Upper lobe of left lung (tissue), 4 donors: ENCODE results near the gene SHQ1.

Source experiments
- CTCF ChIP-seq, 6 experiments: fragments of 450-650 bp in 4 of 6; fragments of 200-600 bp in 2 of 6; sonication (generic) in 2 of 6; IDR thresholded peaks; one replicate each; pipeline ENCODE4 v1.5.1; 2016 to 2019; ENCODE audit warnings: antibody characterized with exemption in 6 of 6
- EP300 ChIP-seq, 4 donors: sonication (generic); formaldehyde crosslinking; IDR thresholded peaks; one replicate each; pipeline ENCODE4 v1.5.1; 2017; ENCODE audit warnings: antibody characterized with exemption in 4 of 4, control low read depth in 2 of 4
- POLR2A ChIP-seq, 4 donors: fragments of 450-650 bp; IDR thresholded peaks; one replicate each; pipeline ENCODE4 v1.5.1; 2016 to 2017; ENCODE audit warnings: antibody characterized with exemption in 4 of 4, mild to moderate bottlenecking in 2 of 4
- POLR2AphosphoS5 ChIP-seq, 2 donors: sonication (generic); formaldehyde crosslinking; IDR thresholded peaks; one replicate each; pipeline ENCODE4 v1.5.1; 2017; ENCODE audit warnings: antibody characterized with exemption in 2 of 2

- no peak for TF ChIP-seq CTCF (IDR thresholded peaks at IDR 0.05)
- no peak for TF ChIP-seq POLR2A (IDR thresholded peaks at IDR 0.05)
- TF ChIP-seq POLR2AphosphoS5 (IDR thresholded peaks at IDR 0.05), result no peak
- no peak for TF ChIP-seq EP300 (IDR thresholded peaks at IDR 0.05)
Observed at GRCh38 chr3:72794079-72794478, 54.2 kb downstream of the SHQ1 start.
